PC-3 (cell line): Measurements from ENCODE around the gene REX1BD. TPM values are rescaled to one million over a fixed set of nuclear protein-coding genes. Genes with fewer than 3 reads are reported as not detected.

ENCODE experiments used
- ATAC-seq: fragments of 200-7000 bp; cut with Tn5 transposase; 2 replicates; pipeline ENCODE4 v1.9.1; 2020; ENCODE audit warnings: mild to moderate bottlenecking, moderate library complexity
- BruUV-seq: library from RNA; stranded (reverse); fragments of 400-500 nt; replicated peaks from 2 replicates; lab custom pipeline; 2021; lab: Mats Ljungman, UMichigan
- CTCF ChIA-PET: fragments of 300-600 bp; sonication (Branson Sonifier 250); formaldehyde crosslinking; loops from one replicate; lab custom pipeline; 2022; ENCODE audit warnings: antibody characterized with exemption; lab: Charles Lee
- POLR2A ChIA-PET: fragments of 300-600 bp; sonication (Branson Sonifier 250); formaldehyde crosslinking; loops from one replicate; lab custom pipeline; 2022; ENCODE audit warnings: antibody characterized with exemption; ENCODE audit not compliant: unreplicated experiment; lab: Charles Lee
- DNase-seq: peaks from one replicate; pipeline ENCODE4 v3.0.0-alpha.2; 2015
- H2AFZ ChIP-seq: fragments of 300-600 bp; sonication (generic); 2 replicates; pipeline ENCODE4 v1.6.0; 2016; ENCODE audit warnings: antibody characterized with exemption, low read length
- H3F3A ChIP-seq: fragments of 300-600 bp; sonication (generic); one replicate; pipeline ENCODE4 v1.6.0; 2017; ENCODE audit warnings: antibody characterized with exemption, low read length, control low read depth, mild to moderate bottlenecking; ENCODE audit not compliant: unreplicated experiment
- H3K27ac ChIP-seq: fragments of 300-600 bp; sonication (generic); 2 replicates; pipeline ENCODE4 v1.5.1; 2016; ENCODE audit warnings: mild to moderate bottlenecking, low read length
- H3K27me3 ChIP-seq: fragments of 300-600 bp; sonication (generic); 2 replicates; pipeline ENCODE4 v1.6.1; 2016; ENCODE audit warnings: low read length, mixed read lengths
- H3K36me3 ChIP-seq: fragments of 300-600 bp; sonication (generic); 2 replicates; pipeline ENCODE4 v1.6.1; 2016; ENCODE audit warnings: low read depth, mixed run types, low read length, mixed read lengths
- H3K4me1 ChIP-seq: fragments of 300-600 bp; sonication (generic); 2 replicates; pipeline ENCODE4 v1.5.1; 2016; ENCODE audit warnings: low read length; ENCODE audit not compliant: insufficient read depth
- H3K4me2 ChIP-seq: fragments of 300-600 bp; sonication (generic); 2 replicates; pipeline ENCODE4 v1.6.0; 2016; ENCODE audit warnings: low read length
- H3K4me3 ChIP-seq: fragments of 300-600 bp; sonication (generic); 2 replicates; pipeline ENCODE4 v1.5.1; 2016; ENCODE audit warnings: mild to moderate bottlenecking, low read length, mixed read lengths
- H3K79me2 ChIP-seq: fragments of 300-600 bp; sonication (generic); 2 replicates; pipeline ENCODE4 v1.6.1; 2017; ENCODE audit warnings: low read length, mixed read lengths
- H3K9ac ChIP-seq: fragments of 300-600 bp; sonication (generic); 2 replicates; pipeline ENCODE4 v1.6.0; 2016; ENCODE audit warnings: mild to moderate bottlenecking, low read length
- H3K9me2 ChIP-seq: fragments of 300-600 bp; sonication (generic); replicated peaks from 2 replicates; pipeline ENCODE4 v1.6.1; 2016; ENCODE audit warnings: mixed run types, low read length, mixed read lengths
- H3K9me3 ChIP-seq: fragments of 300-600 bp; sonication (generic); 2 replicates; pipeline ENCODE4 v1.6.1; 2016; ENCODE audit warnings: low read length, mixed read lengths
- H4K20me1 ChIP-seq: fragments of 300-600 bp; sonication (generic); 2 replicates; pipeline ENCODE4 v1.6.1; 2016; ENCODE audit warnings: low read length, mixed read lengths
- CTCF ChIP-seq: fragments of 300-600 bp; sonication (generic); conservative IDR thresholded peaks from 2 replicates; pipeline ENCODE4 v1.5.1; 2017; ENCODE audit warnings: antibody characterized with exemption, low read depth, mild to moderate bottlenecking, low read length
- EZH2 ChIP-seq: fragments of 300-600 bp; sonication (generic); IDR thresholded peaks from one replicate; pipeline ENCODE4 v1.6.1; 2017; ENCODE audit warnings: antibody characterized with exemption, mild to moderate bottlenecking, low read length; ENCODE audit not compliant: unreplicated experiment
- EZH2phosphoT487 ChIP-seq: fragments of 300-600 bp; sonication (generic); IDR thresholded peaks from 2 replicates; pipeline ENCODE4 v1.6.1; 2018; ENCODE audit warnings: mild to moderate bottlenecking, antibody characterized with exemption, low read length, borderline replicate concordance
- intact Hi-C: fragments of 100-400 bp; cut with micrococcal nuclease; formaldehyde crosslinking; loops from 2 replicates; pipeline ENCODE4 v1.9.0; 2023
- total RNA-seq: library from RNA; depleted of rRNA; stranded (reverse); fragments of >200 nt; gene quantifications from 2 replicates; pipeline ENCODE4 v1.2.3, GENCODE V29; 2014

The REX1BD gene
- total RNA-seq, 1 experiment from 2014 or later = 121 TPM

GRCh38 chr19:18613589-18614234 lies 25.1 kb downstream of the REX1BD start:
- no peak overlapping the region for H3K27ac ChIP-seq
- H3K79me2 ChIP-seq = no peaks in the 10 kb centered on the region
- TF ChIP-seq EZH2 (no peak), EZH2phosphoT487 (no peak), CTCF (no peak)
- H3K9me2 ChIP-seq = no peaks in the 10 kb centered on the region
- no peak overlapping the region for H2AFZ ChIP-seq
- H4K20me1 ChIP-seq = no peaks in the 10 kb centered on the region
- ATAC-seq (no peak), DNase-seq (no peak)
- H3K4me3 ChIP-seq = no peak overlapping the region
- intact Hi-C loops = no loop called here
- no peaks in the 10 kb centered on the region for H3K36me3 ChIP-seq
- H3K4me1 ChIP-seq = peaks cover 9% of the 10 kb centered on the region; the same call in 1 of the 2 replicates
- peaks cover 59% of the 10 kb centered on the region for H3K27me3 ChIP-seq
- H3K9ac ChIP-seq = no peak overlapping the region
- ChIA-PET POLR2A (no interaction called here), CTCF (no interaction called here)
- H3F3A ChIP-seq = peaks cover 2% of the 10 kb centered on the region
- H3K4me2 ChIP-seq = no peak overlapping the region
- BruUV-seq = no TSS peak
- no peaks in the 10 kb centered on the region for H3K9me3 ChIP-seq

- no peak overlapping the region for H3K9ac ChIP-seq
- no peak overlapping the region for H3K4me2 ChIP-seq
- DNase-seq = no peak
- no peak for TF ChIP-seq EZH2phosphoT487
- no peaks in the 10 kb centered on the region for H3K79me2 ChIP-seq
- no peaks in the 10 kb centered on the region for H3K9me3 ChIP-seq
- H2AFZ ChIP-seq = no peak overlapping the region
- BruUV-seq = no TSS peak
- no peak overlapping the region for H3K4me3 ChIP-seq
- no peaks in the 10 kb centered on the region for H3K36me3 ChIP-seq
- H3F3A ChIP-seq = no peaks in the 10 kb centered on the region
- ChIA-PET CTCF (no interaction called here), POLR2A (no interaction called here)
- no peak for ATAC-seq
- no peaks in the 10 kb centered on the region for H4K20me1 ChIP-seq
- intact Hi-C loops = no loop called here
- H3K27ac ChIP-seq = no peak overlapping the region
- peaks cover 9% of the 10 kb centered on the region; the same call in 1 of the 2 replicates for H3K4me1 ChIP-seq
- H3K9me2 ChIP-seq = no peaks in the 10 kb centered on the region
- H3K27me3 ChIP-seq = peaks cover 36% of the 10 kb centered on the region
These were observed 27.4 kb downstream of the REX1BD start for GRCh38 chr19:18616023-18616422.

GRCh38 chr19:18617562-18617961 lies 29.0 kb downstream of the REX1BD start:
- Histone ChIP-seq H3K4me1 (peaks cover under 1% of the 10 kb centered on the region; the same call in 1 of the 2 replicates), H3K9ac (no peak overlapping the region), H4K20me1 (no peaks in the 10 kb centered on the region), H3K9me3 (no peaks in the 10 kb centered on the region), H3K79me2 (no peaks in the 10 kb centered on the region), H3K9me2 (no peaks in the 10 kb centered on the region), H3K27ac (no peak overlapping the region), H3F3A (no peaks in the 10 kb centered on the region), H3K36me3 (no peaks in the 10 kb centered on the region), H3K4me2 (no peak overlapping the region), H3K4me3 (no peak overlapping the region), H3K27me3 (peaks cover 21% of the 10 kb centered on the region), H2AFZ (no peak overlapping the region)
- ChIA-PET CTCF (no interaction called here), POLR2A (no interaction called here)
- DNase-seq (no peak), ATAC-seq (no peak)
- TF ChIP-seq EZH2 (no peak), EZH2phosphoT487 (no peak)
- intact Hi-C loops = no loop called here
- BruUV-seq = no TSS peak
